GM04503 (cell line): ENCODE measurements around the gene CCDC159.
A peak's percentile ranks its signal among the peaks of the same experiment; 100 is the strongest.
"Not testable (repeated sequence)": the region's sequence is repeated elsewhere in the genome, so short reads cannot be mapped to it uniquely, and the experiment has no call there.

Experiments used
- DNase-seq: peaks from one replicate; pipeline ENCODE4 v3.0.0-alpha.2; 2012; ENCODE audit warnings: low read depth

CCDC159 gene

DNA sequence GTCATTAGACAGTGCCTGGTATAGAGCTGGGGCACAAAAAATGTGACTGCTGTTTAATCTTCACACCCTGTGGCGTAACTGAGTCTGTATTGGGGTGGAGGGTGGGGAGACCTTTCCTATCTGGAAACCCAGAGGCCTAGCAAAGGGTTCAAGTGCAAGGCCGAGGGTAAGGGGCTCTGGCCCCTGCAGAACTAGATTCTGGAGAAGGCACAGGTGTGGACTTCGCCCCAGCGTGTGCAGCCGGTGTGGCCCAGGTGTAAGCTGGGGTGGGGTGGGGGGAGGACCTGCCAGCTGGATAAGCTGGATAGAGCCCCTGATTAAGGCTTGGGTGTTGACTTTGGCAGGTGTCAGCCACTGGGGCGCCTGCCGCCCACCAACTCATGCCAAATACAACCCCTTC lies 8.2 kb upstream of the CCDC159 start:
- DNase-seq, result no peak

DNA sequence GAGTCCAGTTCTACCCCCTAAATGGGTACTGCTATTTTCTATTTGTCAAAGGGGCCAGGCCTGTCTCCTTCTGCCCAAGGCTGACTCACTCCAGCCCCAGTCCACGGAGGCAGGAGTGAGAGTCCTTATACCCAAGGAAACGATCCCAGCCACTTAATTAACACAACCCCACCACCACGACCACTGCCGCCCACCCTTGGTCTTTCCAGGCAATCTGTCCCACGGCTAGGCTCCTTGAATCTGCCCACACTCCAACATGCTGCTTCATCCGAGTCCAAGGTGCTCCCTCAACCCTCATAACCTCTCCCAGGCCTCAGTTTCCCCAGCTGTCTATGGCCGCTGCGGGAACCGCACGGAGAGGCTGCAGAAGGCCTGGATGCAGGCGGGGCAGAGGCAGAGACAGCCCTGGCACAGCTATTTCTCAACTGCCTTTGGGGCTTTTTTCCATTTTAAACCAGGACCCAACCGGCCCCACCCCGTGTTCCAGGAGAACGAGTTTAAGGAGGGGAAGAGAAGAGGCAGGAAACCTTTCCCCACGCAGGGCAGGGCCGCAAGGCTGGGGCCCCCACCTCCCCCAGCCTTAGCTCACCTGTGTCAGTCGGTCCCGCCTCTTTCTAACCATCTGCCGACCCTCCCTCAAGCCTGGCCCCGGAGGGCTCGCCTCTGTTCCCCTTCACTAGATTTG lies 7.6 kb upstream of the CCDC159 start:
- no peak for DNase-seq

DNA sequence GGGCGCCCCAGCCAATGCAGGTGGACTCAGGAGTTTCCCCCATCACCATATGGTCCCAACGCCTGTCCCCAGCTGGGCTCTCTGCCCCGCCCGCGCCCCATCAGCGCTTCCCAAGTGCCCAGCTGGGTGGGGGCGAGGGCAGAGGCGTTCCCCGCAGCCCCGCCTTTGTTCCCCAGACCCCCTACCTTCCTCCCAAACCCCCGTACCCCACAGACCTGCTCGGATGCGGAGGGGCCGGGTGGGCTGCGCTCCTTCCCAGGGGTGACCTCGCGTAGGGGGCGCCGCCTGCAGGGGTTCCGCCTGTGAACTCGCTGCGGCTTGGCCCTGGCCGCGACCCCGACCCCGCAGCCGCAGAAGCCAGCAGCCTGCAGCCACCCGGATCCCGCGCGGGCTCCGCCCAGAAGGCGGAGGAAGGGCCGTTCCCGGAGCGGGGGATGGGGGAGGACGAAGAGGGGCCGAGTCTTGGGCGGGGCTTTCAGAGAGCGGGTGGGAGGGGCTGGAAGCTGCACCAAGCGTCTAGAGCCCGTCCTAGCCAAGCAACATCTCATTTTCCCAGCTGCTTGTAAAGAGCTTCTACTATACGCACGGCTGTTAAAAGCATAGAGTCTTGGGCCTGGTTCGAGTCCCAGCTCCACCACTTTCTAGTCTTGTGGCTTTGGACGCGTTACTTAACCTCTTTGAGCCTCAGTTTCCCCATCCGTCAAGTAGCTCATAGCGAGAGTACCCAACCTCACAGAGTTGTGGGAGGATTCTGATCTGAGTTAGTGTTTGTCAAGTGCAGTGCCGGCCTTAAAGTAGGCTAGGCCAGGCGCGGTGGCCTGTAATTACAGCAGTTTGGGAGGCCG lies 6.8 kb upstream of the CCDC159 start, which contains the start of gene RAB3D:
RAB3D (minus strand) TSS at position 404 of the 845 bp plus-strand sequence. CDS start 2,258 bp downstream, outside the sequence.
- DNase-seq, result peak; percentile 31

DNA sequence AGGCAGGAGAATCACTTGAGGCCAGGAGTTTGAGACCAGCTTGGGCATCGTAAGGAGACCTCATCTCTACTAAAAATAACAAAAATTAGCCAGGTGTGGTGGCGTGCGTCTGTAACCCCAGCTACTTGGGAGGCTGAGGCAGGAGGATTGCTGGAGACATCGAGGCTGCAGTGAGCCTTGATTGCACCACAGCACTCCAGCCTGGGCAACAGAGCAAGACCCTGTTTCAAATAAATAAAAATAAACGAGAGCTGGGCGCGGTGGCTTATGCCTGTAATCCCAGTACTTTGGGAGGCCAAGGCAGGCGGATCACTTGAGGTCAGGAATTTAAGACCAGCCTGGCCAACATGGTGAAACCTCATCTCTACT lies 6.2 kb upstream of the CCDC159 start:
- not testable (repeated sequence) for DNase-seq

DNA sequence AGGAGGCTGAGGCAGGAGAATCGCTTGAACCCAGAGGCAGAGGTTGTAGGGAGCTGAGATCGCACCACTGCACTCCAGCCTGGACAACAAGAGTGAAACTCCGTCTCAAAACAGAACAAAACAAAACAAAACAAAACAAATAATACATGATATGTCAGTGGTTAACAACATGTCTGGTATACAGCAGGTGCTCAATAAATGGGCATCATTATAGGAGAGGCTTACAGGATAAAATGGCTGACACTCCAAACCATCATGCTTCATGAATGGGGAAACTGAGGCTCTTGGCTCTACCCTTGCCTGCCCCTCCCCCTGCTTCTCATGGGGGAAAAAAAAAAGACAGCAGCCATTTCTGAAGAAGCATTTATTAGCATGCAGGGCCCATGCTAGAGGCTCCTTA lies 3.9 kb upstream of the CCDC159 start:
- no peak for DNase-seq

DNA sequence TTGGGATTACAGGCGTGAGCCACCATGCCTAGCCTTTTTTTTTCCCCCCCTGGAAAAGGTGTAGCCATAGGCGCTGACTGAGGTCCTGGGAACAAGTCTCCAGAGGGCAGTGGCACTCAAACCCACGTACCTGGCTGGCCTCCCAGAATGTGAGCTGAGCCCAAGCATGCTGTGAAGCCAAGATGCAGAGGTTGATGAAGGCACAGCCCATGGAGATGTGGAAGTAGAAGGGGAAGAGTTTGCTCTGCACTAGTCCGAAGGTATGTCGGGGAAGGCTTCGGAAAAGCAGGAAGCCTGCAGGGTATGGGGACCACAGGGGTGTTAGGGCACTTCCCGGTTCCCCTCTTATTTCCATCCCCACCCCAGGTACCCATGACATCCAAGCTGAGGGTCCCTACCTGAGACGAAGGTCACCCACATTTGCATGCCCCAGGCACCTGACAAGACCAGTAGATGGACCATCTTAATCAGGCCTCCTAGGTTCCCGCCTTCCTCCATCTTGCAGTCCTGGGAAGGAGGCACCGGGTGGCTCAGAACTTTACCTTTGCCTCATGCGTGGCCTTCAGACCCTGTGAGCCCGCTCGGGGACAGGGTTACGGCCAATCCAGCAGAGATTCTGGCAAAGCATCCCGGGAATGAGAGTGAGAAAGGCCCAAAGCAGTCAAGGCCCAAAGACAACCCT lies 1.1 kb upstream of the CCDC159 start:
- no peak for DNase-seq

DNA sequence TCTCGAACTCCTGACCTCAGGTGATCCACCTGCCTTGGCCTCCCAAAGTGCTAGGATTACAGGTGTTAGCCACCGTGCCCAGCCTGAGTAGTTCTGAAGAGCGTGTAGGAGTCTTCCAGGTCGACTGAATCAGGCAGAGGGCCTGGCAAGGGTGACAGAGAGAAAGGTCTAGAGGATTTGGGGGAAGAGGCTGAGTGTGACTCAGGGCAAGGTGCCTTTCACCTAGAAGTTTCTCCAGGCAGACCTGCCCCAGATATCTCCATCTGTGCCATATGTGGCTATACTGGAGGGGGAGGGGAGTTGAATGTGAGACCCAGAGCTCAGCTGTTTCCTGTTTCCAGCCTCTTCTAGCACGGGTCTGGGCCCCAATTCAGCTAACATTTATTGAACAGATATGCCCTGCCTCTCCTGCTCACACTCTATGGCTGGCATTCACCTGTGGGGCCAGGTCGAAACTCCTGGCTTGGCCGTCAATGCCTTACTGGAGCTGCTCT lies 1.3 kb downstream of the CCDC159 start:
- no peak for DNase-seq

DNA sequence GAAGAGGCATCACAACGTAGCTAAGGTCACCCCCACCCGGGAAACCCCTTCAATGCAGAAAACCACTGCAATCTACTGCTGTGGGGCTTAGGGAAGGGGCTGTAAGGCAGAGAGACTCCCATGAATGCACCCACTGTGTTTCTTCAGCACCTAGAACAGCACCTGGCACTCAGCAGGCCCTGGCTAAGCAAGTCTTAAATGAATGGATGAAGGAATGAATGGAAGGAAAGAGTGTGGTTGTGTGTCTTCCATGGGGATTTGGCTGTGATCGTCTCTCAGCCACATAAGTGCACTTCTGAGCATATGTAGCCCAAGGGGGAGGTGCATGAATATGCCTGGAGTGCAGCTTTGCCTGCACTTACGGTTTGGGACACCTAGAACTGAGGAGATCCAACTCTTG lies 2.9 kb downstream of the CCDC159 start:
- no peak for DNase-seq

DNA sequence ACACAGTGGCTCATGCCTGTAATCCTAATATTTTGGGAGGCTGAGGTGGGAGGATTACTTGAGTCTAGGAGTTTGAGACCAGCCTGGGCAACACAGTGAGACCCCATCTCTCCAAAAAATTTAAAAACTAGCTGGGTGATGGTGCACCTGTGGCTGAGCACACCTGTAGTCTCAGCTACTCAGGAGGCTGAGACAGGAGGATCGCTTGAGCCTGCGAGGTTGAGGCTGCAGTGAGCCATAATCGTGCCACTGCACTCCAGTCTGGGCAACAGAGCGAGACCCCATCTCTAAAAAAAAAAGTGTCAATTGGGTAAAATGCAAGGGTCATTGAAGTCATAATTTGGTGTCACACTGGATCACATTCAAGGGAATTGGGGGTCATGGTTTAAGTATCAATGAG lies 7.8 kb downstream of the CCDC159 start:
- not testable (repeated sequence) for DNase-seq

DNA sequence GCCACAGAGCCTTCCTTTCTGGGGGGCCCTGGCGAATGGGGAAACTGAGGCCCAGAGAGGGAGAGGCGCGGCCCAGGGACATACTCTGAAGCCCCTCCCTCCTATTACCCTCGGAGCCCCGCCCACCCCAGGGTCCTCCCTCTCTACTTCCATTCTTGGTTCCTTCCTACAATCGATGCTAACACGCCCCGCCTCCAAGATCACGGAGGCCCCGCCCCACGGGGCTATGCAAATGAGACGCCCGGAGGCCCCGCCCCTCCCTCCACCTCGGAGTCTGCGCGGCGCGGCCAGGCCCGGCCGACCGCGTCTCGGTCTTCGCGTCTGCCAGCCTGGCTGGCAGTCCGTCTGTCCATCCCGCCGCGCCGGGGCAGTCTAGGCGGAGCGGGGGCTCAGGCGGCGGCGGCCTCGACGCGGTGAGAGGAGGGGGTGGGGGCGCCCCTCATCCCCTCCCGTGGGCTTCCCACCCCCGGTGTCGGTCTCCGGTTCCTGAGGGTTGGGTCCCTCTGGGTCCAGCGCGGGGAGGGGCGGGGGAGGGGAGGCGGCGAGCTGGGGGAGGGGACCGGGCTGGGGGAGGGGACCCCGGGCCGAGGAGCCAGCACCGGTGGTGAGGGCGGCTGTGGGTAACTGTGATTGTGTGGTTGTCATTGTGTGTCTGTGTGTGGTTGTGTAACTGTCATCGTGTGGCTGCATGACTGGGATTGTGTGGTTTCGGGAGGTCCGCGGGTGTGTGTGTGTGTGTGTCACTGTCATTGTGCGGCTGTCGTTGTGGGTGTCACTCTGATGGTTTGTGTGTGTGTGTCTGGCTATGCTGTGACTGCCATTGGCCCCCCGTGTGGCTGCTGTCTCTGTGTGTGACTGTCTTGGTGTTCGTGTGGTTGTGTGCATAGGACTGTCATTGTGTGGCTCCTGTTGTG lies 9.1 kb downstream of the CCDC159 start, which contains the start of gene PLPPR2:
PLPPR2 (plus strand) TSS at position 273 of the 914 bp plus-strand sequence. CDS start 2,242 bp downstream, outside the sequence.
- DNase-seq, result peak; percentile 39

DNA sequence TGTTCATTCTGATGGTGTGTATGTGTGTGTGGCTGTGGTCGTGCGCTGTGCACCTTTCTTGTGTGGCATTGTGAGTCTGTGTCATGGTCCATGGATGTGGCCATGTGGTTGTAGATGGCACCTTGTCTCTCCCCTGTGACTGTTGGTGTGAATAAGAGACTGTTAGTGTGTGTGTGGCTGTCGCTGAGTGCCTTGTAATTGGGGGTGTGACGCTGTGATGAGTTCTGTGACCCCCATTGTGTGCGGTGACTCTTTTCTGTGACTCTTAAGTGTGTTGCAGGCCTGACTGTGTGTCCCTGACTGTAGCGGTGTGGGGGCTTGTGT lies 9.7 kb downstream of the CCDC159 start:
- DNase-seq, result no peak

DNA sequence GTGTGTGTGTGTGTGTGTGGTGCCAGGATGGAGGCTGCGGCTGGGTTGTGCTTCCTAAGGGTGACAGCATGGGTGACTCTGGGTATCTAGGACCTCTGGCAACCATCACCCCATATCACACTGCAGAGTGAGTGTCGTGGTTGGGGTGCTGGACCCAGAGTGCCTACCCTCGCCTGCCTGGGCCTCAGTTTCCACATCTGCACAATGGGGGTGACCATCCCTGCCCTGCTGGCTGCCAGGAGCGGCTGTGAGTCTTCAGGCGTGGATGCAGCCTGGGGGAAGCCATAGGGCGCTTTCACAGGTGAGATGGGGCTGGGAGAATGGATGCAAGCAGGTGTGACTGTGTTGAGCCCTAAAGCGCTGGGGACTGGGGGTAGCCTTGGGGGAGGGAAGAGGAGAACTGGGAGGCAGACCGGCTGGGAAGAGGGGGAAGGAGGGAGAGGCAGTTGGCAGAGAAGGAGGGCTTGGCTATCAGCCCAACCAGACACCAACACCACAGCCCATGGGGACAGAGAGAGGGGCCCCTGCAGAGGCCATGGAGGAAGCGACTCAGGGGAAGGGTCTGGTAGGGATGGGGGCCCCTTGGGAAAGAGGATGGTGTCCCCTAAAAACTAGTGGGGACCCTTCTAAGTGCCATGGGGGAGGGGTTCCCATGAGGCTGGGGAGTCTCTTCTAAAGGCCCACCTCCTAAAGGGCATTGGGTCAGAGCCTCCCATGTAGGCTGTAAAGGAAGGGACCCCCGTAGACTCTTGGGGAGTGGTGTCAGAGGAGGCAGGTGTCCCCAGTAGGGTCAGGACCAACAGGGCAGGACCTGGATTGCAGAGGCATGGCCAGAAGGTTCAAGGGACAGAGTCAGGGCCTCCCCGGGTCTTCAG lies 10.6 kb downstream of the CCDC159 start:
- DNase-seq, result no peak

DNA sequence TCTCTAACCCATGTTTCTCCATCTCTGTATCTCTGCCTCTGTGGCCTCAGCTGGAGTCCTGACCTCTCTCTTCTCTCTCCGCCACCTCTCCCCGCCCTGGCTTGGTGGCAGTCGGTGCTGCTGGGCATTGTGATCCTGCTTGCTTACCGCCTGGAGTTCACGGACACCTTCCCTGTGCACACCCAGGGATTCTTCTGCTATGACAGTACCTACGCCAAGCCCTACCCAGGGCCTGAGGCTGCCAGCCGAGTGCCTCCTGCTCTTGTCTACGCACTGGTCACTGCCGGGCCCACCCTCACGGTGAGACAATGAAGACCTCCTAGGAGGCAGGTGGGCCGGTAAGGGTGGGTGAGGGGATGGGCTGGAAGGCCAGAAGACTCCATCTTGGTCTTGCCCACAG lies 13.1 kb downstream of the CCDC159 start:
- DNase-seq, result no peak

DNA sequence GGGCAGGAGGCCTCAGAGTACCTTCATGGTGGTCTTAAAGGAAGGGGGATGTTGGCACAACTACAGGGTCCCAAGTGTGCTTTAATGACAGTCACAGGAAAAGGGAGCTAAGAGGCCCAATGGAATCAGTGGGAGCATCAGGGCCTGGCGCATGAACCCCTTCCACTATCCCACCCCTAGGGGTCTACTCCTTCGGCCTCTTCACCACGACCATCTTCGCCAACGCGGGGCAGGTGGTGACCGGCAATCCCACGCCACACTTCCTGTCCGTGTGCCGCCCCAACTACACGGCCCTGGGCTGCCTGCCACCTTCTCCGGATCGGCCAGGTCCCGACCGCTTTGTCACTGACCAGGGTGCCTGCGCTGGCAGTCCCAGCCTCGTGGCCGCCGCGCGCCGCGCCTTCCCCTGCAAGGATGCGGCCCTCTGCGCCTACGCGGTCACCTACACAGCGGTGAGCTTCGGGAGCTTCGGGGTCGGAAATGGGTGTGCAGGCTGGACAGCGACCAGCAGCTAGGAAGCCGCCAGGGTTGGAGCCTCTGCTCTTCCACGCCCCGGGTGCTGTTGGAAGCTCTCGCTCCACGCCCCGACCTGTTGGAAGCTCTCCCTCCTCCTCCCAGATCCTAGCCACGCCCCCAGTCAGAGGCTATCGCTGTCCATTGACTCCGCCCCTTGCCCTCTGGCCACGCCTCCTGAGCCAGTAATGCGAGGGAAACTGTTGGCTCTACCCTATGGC lies 14.9 kb downstream of the CCDC159 start:
- DNase-seq, result no peak

DNA sequence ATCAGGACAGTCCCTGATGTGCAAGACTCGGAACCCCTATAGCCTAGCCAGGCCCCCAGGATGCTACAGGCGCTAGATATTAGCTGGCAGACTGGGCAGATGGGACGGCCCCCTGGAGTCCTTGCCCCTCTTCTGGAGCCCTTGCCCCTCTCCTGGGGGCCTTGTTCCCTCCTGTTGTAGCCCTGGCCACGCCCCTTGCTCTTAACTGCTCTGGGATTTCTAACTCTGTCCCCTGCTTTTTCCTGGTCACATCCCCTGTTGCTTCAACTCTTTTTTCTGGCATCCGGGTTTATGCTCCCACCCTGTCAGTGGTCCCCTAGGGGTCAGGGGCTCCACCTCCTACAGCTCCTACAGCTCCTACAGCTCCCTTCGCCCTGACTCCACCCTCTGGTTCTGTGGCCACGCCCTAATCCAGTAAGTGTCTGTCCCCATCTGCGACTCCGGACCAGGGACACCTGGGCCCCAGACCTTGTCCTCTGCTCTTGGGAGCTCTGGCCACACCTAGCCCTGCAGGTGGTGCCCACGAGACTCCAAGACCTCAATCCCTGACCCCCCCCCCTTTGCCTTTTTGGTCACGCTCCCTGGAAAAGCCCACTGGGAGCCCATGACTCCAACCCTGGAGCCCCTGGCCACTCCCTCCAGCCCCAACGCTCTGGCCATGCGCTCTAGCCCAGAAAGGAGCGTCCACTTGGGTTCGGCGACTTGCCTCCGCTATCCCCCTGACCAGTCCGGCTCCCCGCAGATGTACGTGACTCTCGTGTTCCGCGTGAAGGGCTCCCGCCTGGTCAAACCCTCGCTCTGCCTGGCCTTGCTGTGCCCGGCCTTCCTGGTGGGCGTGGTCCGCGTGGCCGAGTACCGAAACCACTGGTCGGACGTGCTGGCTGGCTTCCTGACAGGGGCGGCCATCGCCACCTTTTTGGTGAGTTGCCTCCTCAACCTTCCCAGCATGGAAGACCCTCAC lies 15.7 kb downstream of the CCDC159 start:
- DNase-seq, result no peak

DNA sequence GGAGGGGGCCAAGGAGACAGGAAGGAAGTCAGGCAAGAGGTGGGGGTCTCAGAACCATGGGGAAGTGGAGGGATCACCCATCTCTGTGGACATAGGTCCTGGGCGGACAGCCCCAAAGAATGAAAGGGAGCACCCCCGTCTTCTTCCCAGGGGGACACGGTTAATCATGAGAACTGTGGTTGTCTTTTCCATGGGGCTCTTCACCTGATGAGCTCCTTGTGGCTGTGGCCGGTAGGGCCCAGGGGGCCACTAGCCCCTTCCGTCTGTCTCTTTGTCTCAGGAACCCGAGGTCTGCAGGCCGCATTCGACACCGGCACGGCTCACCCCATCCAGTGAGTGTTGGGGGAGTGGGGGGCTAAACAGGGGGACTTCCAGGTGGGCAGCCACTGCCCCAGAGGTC lies 17.6 kb downstream of the CCDC159 start:
- no peak for DNase-seq

DNA sequence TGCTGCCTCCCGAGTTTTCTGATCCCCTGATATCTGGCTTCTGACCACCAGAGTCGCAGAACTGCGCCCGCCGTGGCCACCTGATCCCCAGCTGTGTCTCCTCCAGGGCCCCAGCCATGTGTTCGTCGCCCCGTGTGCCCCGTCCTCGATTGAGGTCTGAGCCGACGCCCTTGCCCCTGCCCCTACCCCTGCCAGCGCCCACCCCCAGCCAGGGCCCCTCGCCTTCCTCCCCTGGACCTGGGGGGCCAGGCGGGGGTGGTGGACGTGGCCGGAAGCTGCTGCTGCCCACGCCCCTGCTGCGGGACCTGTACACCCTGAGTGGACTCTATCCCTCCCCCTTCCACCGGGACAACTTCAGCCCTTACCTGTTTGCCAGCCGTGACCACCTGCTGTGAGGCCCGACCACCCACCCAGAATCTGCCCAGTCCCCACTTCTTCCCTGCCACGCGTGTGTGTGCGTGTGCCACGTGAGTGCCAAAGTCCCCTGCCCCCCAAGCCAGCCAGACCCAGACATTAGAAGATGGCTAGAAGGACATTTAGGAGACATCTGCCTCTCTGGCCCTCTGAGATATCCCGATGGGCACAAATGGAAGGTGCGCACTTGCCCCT lies 18.1 kb downstream of the CCDC159 start:
- DNase-seq, result no peak

DNA sequence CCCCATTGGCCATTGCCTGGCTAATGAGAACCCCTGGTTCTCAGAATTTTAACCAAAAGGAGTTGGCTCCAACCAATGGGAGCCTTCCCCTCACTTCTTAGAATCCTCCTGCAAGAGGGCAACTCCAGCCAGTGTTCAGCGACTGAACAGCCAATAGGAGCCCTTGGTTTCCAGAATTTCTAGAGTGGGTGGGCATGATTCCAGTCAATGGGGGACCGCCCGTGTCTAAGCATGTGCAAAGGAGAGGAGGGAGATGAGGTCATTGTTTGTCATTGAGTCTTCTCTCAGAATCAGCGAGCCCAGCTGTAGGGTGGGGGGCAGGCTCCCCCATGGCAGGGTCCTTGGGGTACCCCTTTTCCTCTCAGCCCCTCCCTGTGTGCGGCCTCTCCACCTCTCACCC lies 18.6 kb downstream of the CCDC159 start:
- DNase-seq, result no peak
